Suprapubic skin (tissue), 4 donors: ENCODE results near the gene ZRANB1.

ENCODE experiments used
- EP300 ChIP-seq: sonication (generic); formaldehyde crosslinking; IDR thresholded peaks from one replicate; pipeline ENCODE4 v1.6.1; 2017; ENCODE audit warnings: antibody characterized with exemption
- POLR2AphosphoS5 ChIP-seq, 3 donors: sonication (generic); formaldehyde crosslinking; IDR thresholded peaks; one replicate each; pipeline ENCODE4 v1.6.1; 2017; ENCODE audit warnings: antibody characterized with exemption in 3 of 3
- TF ChIP-seq, protein P1 (sequence below), 2 donors: fragments of 200-600 bp in 1 of 2; fragments of 450-650 bp in 1 of 2; sonication (generic) in 1 of 2; IDR thresholded peaks; one replicate each; pipeline ENCODE4 v1.5.1; 2016 to 2019; ENCODE audit warnings: antibody characterized with exemption in 2 of 2, mild to moderate bottlenecking in 1 of 2, moderate library complexity in 1 of 2

DNA sequence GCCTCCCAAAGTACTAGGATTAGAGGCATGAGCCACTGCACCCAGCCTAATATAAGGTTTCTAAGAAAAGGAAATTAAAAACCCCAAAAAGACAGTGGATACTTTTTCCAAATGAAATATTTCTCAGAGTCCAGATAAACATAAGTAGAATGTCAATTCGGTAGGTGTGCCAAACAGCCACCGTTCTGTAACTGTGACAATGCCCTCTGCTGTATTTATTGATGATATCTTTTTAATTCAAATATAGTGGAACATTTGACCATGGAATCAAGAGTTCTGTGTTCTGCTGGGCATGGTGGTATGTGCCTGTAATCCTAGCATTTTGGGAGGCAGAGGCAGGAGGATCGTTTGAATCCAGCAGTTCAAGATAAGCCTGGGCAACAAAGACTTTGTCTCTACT is 28.8 kb upstream of the ZRANB1 start:
- TF ChIP-seq, protein P1, sequence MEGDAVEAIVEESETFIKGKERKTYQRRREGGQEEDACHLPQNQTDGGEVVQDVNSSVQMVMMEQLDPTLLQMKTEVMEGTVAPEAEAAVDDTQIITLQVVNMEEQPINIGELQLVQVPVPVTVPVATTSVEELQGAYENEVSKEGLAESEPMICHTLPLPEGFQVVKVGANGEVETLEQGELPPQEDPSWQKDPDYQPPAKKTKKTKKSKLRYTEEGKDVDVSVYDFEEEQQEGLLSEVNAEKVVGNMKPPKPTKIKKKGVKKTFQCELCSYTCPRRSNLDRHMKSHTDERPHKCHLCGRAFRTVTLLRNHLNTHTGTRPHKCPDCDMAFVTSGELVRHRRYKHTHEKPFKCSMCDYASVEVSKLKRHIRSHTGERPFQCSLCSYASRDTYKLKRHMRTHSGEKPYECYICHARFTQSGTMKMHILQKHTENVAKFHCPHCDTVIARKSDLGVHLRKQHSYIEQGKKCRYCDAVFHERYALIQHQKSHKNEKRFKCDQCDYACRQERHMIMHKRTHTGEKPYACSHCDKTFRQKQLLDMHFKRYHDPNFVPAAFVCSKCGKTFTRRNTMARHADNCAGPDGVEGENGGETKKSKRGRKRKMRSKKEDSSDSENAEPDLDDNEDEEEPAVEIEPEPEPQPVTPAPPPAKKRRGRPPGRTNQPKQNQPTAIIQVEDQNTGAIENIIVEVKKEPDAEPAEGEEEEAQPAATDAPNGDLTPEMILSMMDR (IDR thresholded peaks at IDR 0.05) = no peak
- no peak for TF ChIP-seq EP300
- TF ChIP-seq POLR2AphosphoS5 (IDR thresholded peaks at IDR 0.05) = no peak
